GM19025 (cell line): Measurements from ENCODE around the gene SPATA24.
"Not testable (repeated sequence)": the region's sequence is repeated elsewhere in the genome, so short reads cannot be mapped to it uniquely, and the experiment has no call there.

Experiments used
- ATAC-seq: cut with Tn5 transposase; IDR thresholded peaks from one replicate; pipeline ENCODE4 v1.9.1; 2021; ENCODE audit warnings: mild to moderate bottlenecking, low read depth, moderate library complexity; ENCODE audit not compliant: unreplicated experiment

The SPATA24 gene

GRCh38 chr5:139395844-139396640 is 7.8 kb downstream of the SPATA24 start:
- no peak for ATAC-seq

GRCh38 chr5:139394654-139395566 is 9.0 kb downstream of the SPATA24 start, which contains the start of gene PROB1:
TSS of gene PROB1 (minus strand) at chr5:139395104. CDS start at chr5:139395081, 23 bp downstream.
- no peak for ATAC-seq

GRCh38 chr5:139394123-139394653 is 9.7 kb downstream of the SPATA24 start:
- no peak for ATAC-seq

- no peak for ATAC-seq
These were observed 10.3 kb downstream of the SPATA24 start for GRCh38 chr5:139393497-139394122.

GRCh38 chr5:139392678-139393496 is 11.0 kb downstream of the SPATA24 start:
- ATAC-seq, result peak; percentile 37

GRCh38 chr5:139392324-139392677 is 11.6 kb downstream of the SPATA24 start:
- no peak for ATAC-seq

GRCh38 chr5:139391570-139392323 is 12.1 kb downstream of the SPATA24 start:
- ATAC-seq, result no peak

GRCh38 chr5:139390639-139391569 is 13.0 kb downstream of the SPATA24 start:
- ATAC-seq, result no peak

- peak; percentile 41 for ATAC-seq
These were observed 13.9 kb downstream of the SPATA24 start, which contains the start of gene MZB1 for GRCh38 chr5:139389701-139390638. TSS of gene MZB1 (minus strand) at chr5:139389913. CDS start at chr5:139389856, 57 bp downstream.

- ATAC-seq, result no peak
These were observed 15.6 kb downstream of the SPATA24 start for GRCh38 chr5:139388198-139388821.

- no peak for ATAC-seq
These were observed 16.2 kb downstream of the SPATA24 start for GRCh38 chr5:139387611-139388197.

GRCh38 chr5:139386956-139387355 is 16.9 kb downstream of the SPATA24 start:
- not testable (repeated sequence) for ATAC-seq

GRCh38 chr5:139386050-139386438 is 17.8 kb downstream of the SPATA24 start:
- ATAC-seq, result no peak

GRCh38 chr5:139385061-139386049 is 18.5 kb downstream of the SPATA24 start:
- ATAC-seq, result no peak

GRCh38 chr5:139384591-139385051 is 19.3 kb downstream of the SPATA24 start:
- no peak for ATAC-seq
